SK-N-SH (cell line): ENCODE data around the gene SLC35G2.

ENCODE experiments used
- CHD2 ChIP-seq: fragments of 150-350 bp; IDR thresholded peaks from 2 replicates; pipeline ENCODE4 v1.6.1; 2018; ENCODE audit warnings: low read length; ENCODE audit not compliant: partially characterized antibody
- CTCF ChIP-seq: fragments of 200-600 bp; sonication (generic); IDR thresholded peaks from 2 replicates; pipeline ENCODE4 v1.6.1; 2017; ENCODE audit warnings: antibody characterized with exemption, mild to moderate bottlenecking, moderate library complexity
- ELF1 ChIP-seq: IDR thresholded peaks from 2 replicates; pipeline ENCODE4 v1.4.0; 2012
- EP300 ChIP-seq, 2 experiments: IDR thresholded peaks; 2 replicates each; pipeline versions ENCODE4 v1.4.0 to v1.6.1; 2012; ENCODE audit warnings: borderline replicate concordance in 1 of 2, low read depth in 1 of 2, low read length in 1 of 2
- FOXM1 ChIP-seq: IDR thresholded peaks from 2 replicates; pipeline ENCODE4 v1.4.0; 2012; ENCODE audit warnings: low read depth, mild to moderate bottlenecking
- IRF3 ChIP-seq: fragments of 150-350 bp; IDR thresholded peaks from 2 replicates; pipeline ENCODE4 v1.6.1; 2016; ENCODE audit warnings: mild to moderate bottlenecking, low read depth, low read length
- RAD21 ChIP-seq: IDR thresholded peaks from 2 replicates; pipeline ENCODE4 v1.6.1; 2012; ENCODE audit warnings: mild to moderate bottlenecking, low read length
- RXRA ChIP-seq: IDR thresholded peaks from 2 replicates; pipeline ENCODE4 v1.4.0; 2012; ENCODE audit warnings: low read depth, mild to moderate bottlenecking, borderline replicate concordance
- YY1 ChIP-seq: IDR thresholded peaks from 2 replicates; pipeline ENCODE4 v1.4.0; 2012; ENCODE audit warnings: low read depth, mild to moderate bottlenecking

- TF ChIP-seq YY1 (no peak), CTCF (no peak), CHD2 (no peak), IRF3 (no peak), RXRA (no peak), ELF1 (no peak), RAD21 (no peak), EP300 (IDR thresholded peaks at IDR 0.05; ENCODE audit: borderline replicate concordance in 1 of 2, low read depth in 1 of 2, low read length in 1 of 2) (no peak), FOXM1 (no peak)
Observed at GRCh38 chr3:136893848-136894443, 75.0 kb downstream of the SLC35G2 start.
